Adrenal gland (tissue), 19 donors: ENCODE results near the gene TM4SF4. TPM values are rescaled to one million over a fixed set of nuclear protein-coding genes. Genes with fewer than 3 reads are reported as not detected.

Experiments
- DNase-seq, 7 donors: peaks; one replicate each; pipeline ENCODE4 v3.0.0-alpha.2; 2019 to 2020
- H3K27ac ChIP-seq, 5 donors: fragments of 200-600 bp; sonication (generic) in 4 of 5; 1 replicate in 3 of 5; 2 replicates in 2 of 5; pipeline versions ENCODE4 v1.5.1 to v1.8.0; 2016 to 2020; ENCODE audit warnings: mild to moderate bottlenecking in 1 of 5
- H3K27me3 ChIP-seq: fragments of 200-600 bp; 2 replicates; pipeline ENCODE4 v1.8.0; 2021
- H3K36me3 ChIP-seq, 2 donors: fragments of 200-600 bp; replicated peaks in 1 of 2; 1 replicate in 1 of 2; 2 replicates in 1 of 2; pipeline versions ENCODE4 v1.5.1 to v1.8.0; 2018 to 2022
- H3K4me1 ChIP-seq, 2 donors: fragments of 200-600 bp; replicated peaks in 1 of 2; 1 replicate in 1 of 2; 2 replicates in 1 of 2; pipeline versions ENCODE4 v1.5.1 to v1.8.0; 2018 to 2021
- H3K4me3 ChIP-seq, 4 donors: fragments of 200-600 bp; sonication (generic) in 3 of 4; one replicate each; pipeline ENCODE4 v1.5.1; 2016 to 2018
- H3K9me3 ChIP-seq, 3 donors: fragments of 200-600 bp; sonication (generic) in 1 of 3; replicated peaks in 1 of 3; 1 replicate in 2 of 3; 2 replicates in 1 of 3; pipeline versions ENCODE4 v1.5.1 to v1.8.0; 2016 to 2021
- POLR2A ChIP-seq, 2 donors: fragments of 450-650 bp; IDR thresholded peaks; one replicate each; pipeline ENCODE4 v1.6.1; 2017; ENCODE audit warnings: antibody characterized with exemption in 2 of 2, mild to moderate bottlenecking in 2 of 2, moderate library complexity in 1 of 2
- WGBS, 4 donors: extraction: QIAGEN DNeasy Blood & Tissue Kit in 2 of 4; methylation state at CpG; one replicate each; pipeline versions ENCODE4 v1.1.5 to v1.1.7; 2013 to 2017; 5-methylcytosine and 5-hydroxymethylcytosine counted together
- intact Hi-C, 2 donors: fragments of 100-400 bp; cut with DNase I; formaldehyde crosslinking; loops; one replicate each; pipeline versions ENCODE4 v1.14.1 to v1.15.0; 2022 to 2023
- long read RNA-seq, 10 donors: library from polyadenylated mRNA in 3 of 10; unstranded in 2 of 10; stranded (forward) in 1 of 10; transcript quantifications; one replicate each; pipeline ENCODE4 v2.0.0 and lab custom pipeline, GENCODE V29; 2021 to 2026
- polyA plus RNA-seq, 3 donors: library from polyadenylated mRNA; stranded (reverse); fragments of 200-250 nt in 2 of 3; fragments of 350-450 nt in 1 of 3; fragmentation: Illumina TruSeq in 1 of 3; extraction: RNeasy Lipid Tissue Mini Kit (QIAGEN cat#74804) in 1 of 3; gene quantifications; one replicate each; pipeline ENCODE4 v1.2.3, GENCODE V29; 2013 to 2014
- total RNA-seq, 9 donors: library from RNA; depleted of rRNA in 4 of 9; stranded (reverse); fragments of >200 nt in 4 of 9; fragments of 120-200 nt in 1 of 9; fragmentation: NEBNext Ultra II Directional in 1 of 9; extraction: Animal tissue kit (Norgen Biotek cat#: 25700) in 1 of 9; gene quantifications; one replicate each; pipeline versions ENCODE4 v1.1.0 to v1.2.4, GENCODE V29; 2013 to 2023
- TF ChIP-seq, protein P1 (sequence below), 6 experiments: fragments of 450-650 bp in 4 of 6; fragments of 200-600 bp in 2 of 6; sonication (generic) in 1 of 6; IDR thresholded peaks; 1 replicate in 5 of 6; 2 replicates in 1 of 6; pipeline versions ENCODE4 v1.5.1 to v1.8.0; 2016 to 2021; ENCODE audit warnings: antibody characterized with exemption in 6 of 6, mild to moderate bottlenecking in 2 of 6, moderate library complexity in 1 of 6
- donor health status: healthy with polysubstance abuse.
- donor health status: Bipolar disorder and iron deficiency.
- donor health status: DM: yes; HTN: yes; CAD: no.
- donor health status: DM: no; HTN: no; CAD: no.
- donor health status: DM: no; HTN: no; CAD: no.
- donor health status: DM: yes; HTN: yes; CAD: no.

The TM4SF4 gene, protein sequence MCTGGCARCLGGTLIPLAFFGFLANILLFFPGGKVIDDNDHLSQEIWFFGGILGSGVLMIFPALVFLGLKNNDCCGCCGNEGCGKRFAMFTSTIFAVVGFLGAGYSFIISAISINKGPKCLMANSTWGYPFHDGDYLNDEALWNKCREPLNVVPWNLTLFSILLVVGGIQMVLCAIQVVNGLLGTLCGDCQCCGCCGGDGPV
- 1 to 10 TPM in 3 of 9 donors, under 1 TPM in 3, not detected in 3; 0.27 to 1.9 (median 1.0) TPM for total RNA-seq
- polyA plus RNA-seq: 1 to 10 TPM in 1 of 3 donors, under 1 TPM in 2; 0.08 to 2.2 (median 0.24) TPM
- long read RNA-seq, donor 1, partial matches to known transcripts: 0 of 1 reads
- long read RNA-seq, donor 1, other reads (novel, unspliced or antisense): 0 of 1 reads
- long read RNA-seq, donor 2: 0 reads
- long read RNA-seq, donor 3: 0 reads
- long read RNA-seq, donor 4: 0 reads
- long read RNA-seq, donor 5: 0 reads
- long read RNA-seq, donor 6: 0 reads
- long read RNA-seq, donor 7: 0 reads
- long read RNA-seq, donor 8, transcript TM4SF4-201 (5 exons, 2,101 nt): major isoform, 5 of 5 reads
- long read RNA-seq, donor 8, partial matches to known transcripts: 0 of 5 reads
- long read RNA-seq, donor 8, other reads (novel, unspliced or antisense): 0 of 5 reads
- long read RNA-seq, donor 9: 0 reads
- long read RNA-seq, donor 10, partial matches to known transcripts: 0 of 4 reads
- long read RNA-seq, donor 10, other reads (novel, unspliced or antisense): 0 of 4 reads

DNA sequence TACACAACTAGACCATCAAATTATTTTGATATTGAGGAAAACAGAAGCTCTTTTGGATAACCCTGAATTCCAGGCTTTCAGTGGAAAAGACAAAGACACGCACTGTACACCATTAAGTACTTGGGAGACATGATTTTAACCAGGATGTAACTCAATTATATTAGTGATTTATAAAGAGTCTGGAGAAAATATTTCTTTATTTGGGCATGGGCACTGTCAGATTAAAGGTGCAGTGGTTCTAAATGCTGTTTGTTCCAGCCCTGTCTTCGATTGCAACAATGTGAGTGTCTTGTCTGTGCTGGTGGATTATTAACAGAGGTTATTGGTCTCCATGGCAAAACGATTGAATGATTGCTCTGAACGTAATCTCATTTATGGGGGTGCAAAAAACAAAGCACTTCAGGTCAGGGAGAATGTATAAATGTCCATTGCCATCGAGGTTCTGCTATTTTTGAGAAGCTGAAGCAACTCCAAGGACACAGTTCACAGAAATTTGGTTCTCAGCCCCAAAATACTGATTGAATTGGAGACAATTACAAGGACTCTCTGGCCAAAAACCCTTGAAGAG, at the start of gene TM4SF4:
TM4SF4 (plus strand) TSS at position 448 of the 568 bp plus-strand sequence. CDS start 181 bp downstream, outside the sequence.
- Histone ChIP-seq H3K9me3 (no peaks in the 10 kb centered on the region), H3K27me3 (no peaks in the 10 kb centered on the region), H3K4me3 (no peak within 1 kb of the TSS), H3K4me1 (peaks cover 6 to 33% of the 10 kb centered on the region in 2 donors), H3K27ac (peak within 1 kb of the TSS in 1 of 5 donors; percentile 22), H3K36me3 (no peaks in the 10 kb centered on the region)
- intact Hi-C loops: no loop called here
- 49 to 64% (median 55%) methylated on average over 5 of the region's 5 CpGs for WGBS, 4 donors
- no peak for DNase-seq
- TF ChIP-seq, protein P1, sequence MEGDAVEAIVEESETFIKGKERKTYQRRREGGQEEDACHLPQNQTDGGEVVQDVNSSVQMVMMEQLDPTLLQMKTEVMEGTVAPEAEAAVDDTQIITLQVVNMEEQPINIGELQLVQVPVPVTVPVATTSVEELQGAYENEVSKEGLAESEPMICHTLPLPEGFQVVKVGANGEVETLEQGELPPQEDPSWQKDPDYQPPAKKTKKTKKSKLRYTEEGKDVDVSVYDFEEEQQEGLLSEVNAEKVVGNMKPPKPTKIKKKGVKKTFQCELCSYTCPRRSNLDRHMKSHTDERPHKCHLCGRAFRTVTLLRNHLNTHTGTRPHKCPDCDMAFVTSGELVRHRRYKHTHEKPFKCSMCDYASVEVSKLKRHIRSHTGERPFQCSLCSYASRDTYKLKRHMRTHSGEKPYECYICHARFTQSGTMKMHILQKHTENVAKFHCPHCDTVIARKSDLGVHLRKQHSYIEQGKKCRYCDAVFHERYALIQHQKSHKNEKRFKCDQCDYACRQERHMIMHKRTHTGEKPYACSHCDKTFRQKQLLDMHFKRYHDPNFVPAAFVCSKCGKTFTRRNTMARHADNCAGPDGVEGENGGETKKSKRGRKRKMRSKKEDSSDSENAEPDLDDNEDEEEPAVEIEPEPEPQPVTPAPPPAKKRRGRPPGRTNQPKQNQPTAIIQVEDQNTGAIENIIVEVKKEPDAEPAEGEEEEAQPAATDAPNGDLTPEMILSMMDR (IDR thresholded peaks at IDR 0.05): no peak
- no peak for TF ChIP-seq POLR2A (IDR thresholded peaks at IDR 0.05)

DNA sequence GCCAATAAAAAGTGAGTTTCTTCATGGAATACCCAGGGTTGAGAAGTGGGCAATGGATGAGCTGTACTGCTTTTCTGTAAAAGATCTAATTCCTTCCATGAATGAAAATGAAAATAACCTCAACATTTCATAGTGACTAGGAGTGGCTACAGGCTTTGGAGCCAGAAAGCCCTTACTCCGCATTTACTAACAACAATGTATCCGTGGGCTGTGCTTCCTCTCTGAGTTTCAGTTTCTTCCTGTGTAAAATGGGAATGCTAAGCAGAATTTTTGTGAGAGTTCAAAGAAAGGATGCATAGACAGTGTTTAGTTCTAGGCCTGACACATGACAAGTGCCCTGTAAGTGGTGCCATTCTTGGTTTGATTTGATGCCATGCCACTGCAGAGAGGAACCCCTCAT, 49.6 kb upstream of the TM4SF4 start:
- Histone ChIP-seq H3K4me3 (no peak overlapping the region), H3K9me3 (no peaks in the 10 kb centered on the region), H3K4me1 (no peaks in the 10 kb centered on the region), H3K36me3 (no peaks in the 10 kb centered on the region), H3K27me3 (no peaks in the 10 kb centered on the region), H3K27ac (no peak overlapping the region)
- intact Hi-C loops: no loop called here
- whole genome bisulfite sequencing, 4 donors: 45 to 60% (median 51%) methylated on average over 2 of the region's 2 CpGs
- TF ChIP-seq, protein P1 (IDR thresholded peaks at IDR 0.05): no peak
- TF ChIP-seq POLR2A (IDR thresholded peaks at IDR 0.05): no peak
- no peak for DNase-seq

DNA sequence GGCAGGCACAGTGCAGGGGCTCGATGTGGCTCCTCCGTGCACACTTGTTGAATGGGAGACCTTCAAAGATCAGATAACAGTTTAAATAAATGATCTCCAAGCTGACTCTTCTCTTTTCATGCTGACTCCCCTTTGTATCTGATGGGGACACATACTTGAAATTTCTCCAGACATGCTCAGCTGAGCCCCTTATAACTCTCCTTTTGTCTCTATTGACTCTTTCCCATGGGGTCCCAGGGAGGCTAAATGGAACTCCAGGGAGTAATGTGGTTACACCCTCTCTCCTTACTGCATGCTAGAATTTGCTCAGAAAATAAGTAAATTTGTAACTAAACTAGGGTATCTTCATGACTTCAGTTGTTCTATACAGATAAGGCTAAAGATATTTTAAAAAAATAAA, 48.2 kb upstream of the TM4SF4 start:
- intact Hi-C loops: no loop called here
- H3K4me1 ChIP-seq: no peaks in the 10 kb centered on the region
- no peak overlapping the region for H3K4me3 ChIP-seq
- no peaks in the 10 kb centered on the region for H3K27me3 ChIP-seq
- WGBS, 4 donors: 17 to 39% (median 33%) methylated on average over 2 of the region's 2 CpGs
- DNase-seq: no peak
- TF ChIP-seq POLR2A (IDR thresholded peaks at IDR 0.05): no peak
- TF ChIP-seq, protein P1 (IDR thresholded peaks at IDR 0.05): no peak
- no peaks in the 10 kb centered on the region for H3K36me3 ChIP-seq
- no peaks in the 10 kb centered on the region for H3K9me3 ChIP-seq
- no peak overlapping the region for H3K27ac ChIP-seq

DNA sequence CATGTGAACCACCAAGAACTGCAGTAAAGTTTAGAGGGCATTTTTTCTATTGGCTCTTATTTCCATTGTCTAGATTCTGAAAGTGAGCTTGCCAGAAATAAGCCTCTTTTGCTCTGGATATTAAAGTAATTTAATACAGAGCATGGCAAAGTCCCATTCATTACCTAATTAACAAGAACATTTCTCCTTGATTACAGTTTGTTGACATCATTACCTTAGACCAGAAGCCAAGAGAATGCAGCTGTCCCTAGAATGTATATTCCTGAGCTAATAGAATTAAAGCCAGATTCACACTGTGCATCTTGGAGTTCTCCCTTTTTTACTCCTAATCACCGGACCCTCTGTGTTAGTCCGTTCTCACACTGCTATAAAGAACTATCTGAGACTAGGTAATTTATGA, 46.4 kb upstream of the TM4SF4 start:
- WGBS, 4 donors: 78 to 92% (median 85%) methylated on average over 2 of the region's 2 CpGs
- DNase-seq: no peak

More for the DNA sequence above, 46.4 kb upstream of the TM4SF4 start:
- TF ChIP-seq POLR2A (IDR thresholded peaks at IDR 0.05): no peak
- TF ChIP-seq, protein P1 (IDR thresholded peaks at IDR 0.05): no peak
- Histone ChIP-seq H3K27ac (no peak overlapping the region), H3K27me3 (no peaks in the 10 kb centered on the region), H3K4me1 (no peaks in the 10 kb centered on the region), H3K36me3 (no peaks in the 10 kb centered on the region), H3K4me3 (no peak overlapping the region), H3K9me3 (no peaks in the 10 kb centered on the region)
- intact Hi-C loops: no loop called here
